CD4-positive, alpha-beta memory T cell (primary cell): Measurements from ENCODE around the gene ZBTB4. TPM values are rescaled to one million over a fixed set of nuclear protein-coding genes. Genes with fewer than 3 reads are reported as not detected.

ENCODE experiments used
- CTCF ChIA-PET: fragments of 350-600 bp; sonication (Branson Sonifier 250); formaldehyde crosslinking; loops from one replicate; lab custom pipeline; 2021; ENCODE audit warnings: inconsistent platforms; ENCODE audit not compliant: partially characterized antibody; lab: Charles Lee
- POLR2A ChIA-PET: fragments of 350-600 bp; sonication (Branson Sonifier 250); formaldehyde crosslinking; loops from one replicate; lab custom pipeline; 2021; ENCODE audit not compliant: partially characterized antibody; lab: Charles Lee
- DNase-seq, 5 donors: peaks; one replicate each; pipeline versions ENCODE4 v3.0.0 to v3.0.0-alpha.2; 2020 to 2022; ENCODE audit warnings: mixed read lengths in 1 of 5
- H3K27ac ChIP-seq: one replicate; pipeline ENCODE4 v1.7.0; 2013; ENCODE audit warnings: low read depth, low read length
- H3K27me3 ChIP-seq: 2 replicates; pipeline ENCODE4 v1.7.0; 2013; ENCODE audit warnings: mild to moderate bottlenecking, low read length, moderate library complexity; ENCODE audit not compliant: insufficient read depth
- H3K36me3 ChIP-seq: 2 replicates; pipeline ENCODE4 v1.7.0; 2013; ENCODE audit warnings: mild to moderate bottlenecking, low read length, moderate library complexity; ENCODE audit not compliant: insufficient read depth
- H3K4me1 ChIP-seq: 2 replicates; pipeline ENCODE4 v1.7.0; 2013; ENCODE audit warnings: mild to moderate bottlenecking, low read length, moderate library complexity; ENCODE audit not compliant: insufficient read depth
- H3K4me3 ChIP-seq, 2 donors: one replicate each; pipeline ENCODE4 v1.7.0; 2013; ENCODE audit warnings: low read length in 2 of 2, mild to moderate bottlenecking in 1 of 2
- H3K9me3 ChIP-seq, 2 donors: one replicate each; pipeline ENCODE4 v1.7.0; 2013; ENCODE audit warnings: low read length in 2 of 2, control low read depth in 1 of 2; ENCODE audit not compliant: control insufficient read depth in 1 of 2
- H3K27ac Mint-ChIP-seq, 7 donors: one replicate each; pipeline ENCODE4 v1.8.0; 2020 to 2021; ENCODE audit warnings: mixed read lengths in 7 of 7, mild to moderate bottlenecking in 6 of 7, inconsistent platforms in 3 of 7, moderate library complexity in 3 of 7
- H3K27me3 Mint-ChIP-seq, 2 donors: one replicate each; pipeline ENCODE4 v1.8.0; 2020 to 2021; ENCODE audit warnings: mixed read lengths in 2 of 2
- H3K36me3 Mint-ChIP-seq, 2 donors: one replicate each; pipeline ENCODE4 v1.8.0; 2020 to 2021; ENCODE audit warnings: mixed read lengths in 2 of 2, inconsistent platforms in 1 of 2, mild to moderate bottlenecking in 1 of 2
- H3K4me1 Mint-ChIP-seq, 4 donors: one replicate each; pipeline ENCODE4 v1.8.0; 2020 to 2021; ENCODE audit warnings: mixed read lengths in 4 of 4, mild to moderate bottlenecking in 1 of 4
- H3K4me3 Mint-ChIP-seq, 8 donors: one replicate each; pipeline ENCODE4 v1.8.0; 2020 to 2021; ENCODE audit warnings: mixed read lengths in 8 of 8, mild to moderate bottlenecking in 7 of 8, moderate library complexity in 6 of 8, inconsistent platforms in 3 of 8
- H3K9me3 Mint-ChIP-seq, 8 donors: one replicate each; pipeline ENCODE4 v1.8.0; 2020 to 2021; ENCODE audit warnings: mixed read lengths in 8 of 8, mild to moderate bottlenecking in 5 of 8, inconsistent platforms in 3 of 8, moderate library complexity in 1 of 8
- intact Hi-C: fragments of 100-400 bp; cut with micrococcal nuclease; formaldehyde crosslinking; loops from one replicate; pipeline ENCODE4 v1.15.1; 2023
- polyA plus RNA-seq, 2 donors: library from polyadenylated mRNA; unstranded; fragments of 300-500 nt; fragmentation: Illumina TruSeq; gene quantifications; one replicate each; pipeline ENCODE4 v1.2.3, GENCODE V29; 2021
- total RNA-seq, 2 experiments: library from RNA; stranded (reverse); gene quantifications; one replicate each; pipeline ENCODE4 v1.2.3, GENCODE V29; 2021

Gene ZBTB4
- total and polyA plus RNA-seq, 4 experiments from 2014 or later: 4.6 to 75.7 (median 48.2) TPM

DNA sequence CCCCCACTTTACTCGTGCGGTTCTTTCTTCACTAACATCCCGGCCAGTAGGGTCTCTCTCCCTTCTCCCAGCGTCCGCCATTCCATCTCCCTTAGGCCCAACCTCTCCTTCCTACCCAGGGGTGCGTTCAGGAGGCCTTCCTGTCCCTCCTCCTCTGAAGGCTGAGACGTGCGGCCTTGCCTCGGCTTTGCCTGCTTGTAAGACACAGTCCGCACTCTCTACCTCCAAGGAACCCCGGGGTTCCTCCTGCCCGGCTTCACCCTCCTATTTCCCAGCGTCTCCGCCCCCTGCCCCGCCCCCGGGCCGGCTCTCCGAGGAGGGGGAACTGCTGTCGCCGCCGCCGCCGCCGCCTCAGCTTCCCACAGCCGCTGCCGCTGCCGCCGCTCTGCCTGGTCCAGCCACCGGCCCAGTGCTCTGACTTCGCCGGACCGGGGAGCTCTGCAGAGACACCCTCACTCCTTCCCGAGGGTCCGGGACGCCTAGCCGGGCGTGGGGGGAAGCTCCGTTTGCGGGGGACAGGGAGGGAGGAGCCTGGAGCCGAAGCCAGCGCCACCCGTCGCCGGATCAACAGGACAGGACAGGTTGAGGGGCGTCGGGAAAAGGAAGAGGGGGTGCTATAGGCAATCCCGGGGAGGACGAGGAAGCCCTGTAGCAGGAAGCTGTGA, 41.3 kb downstream of the ZBTB4 start:
- peak; percentile 25 to 65 (median 35) for DNase-seq
- peaks cover 5 to 9% of the 10 kb centered on the region in 2 donors for H3K36me3 Mint-ChIP-seq
- no peaks in the 10 kb centered on the region for H3K9me3 Mint-ChIP-seq
- ChIA-PET CTCF (interaction anchor here (0.9 to 5.4 kb wide), 10 partner anchors 9 to 128 kb away, joined by 3 to 88 read pairs (median 28); partner anchors contain the start of genes KCTD11, POLR2A, SENP3 and TMEM256), POLR2A (interaction anchor here (1.2 to 9.3 kb wide), 10 partner anchors 18 to 249 kb away, joined by 3 to 176 read pairs (median 22); partner anchors contain the start of genes ACAP1, POLR2A, SENP3 and SLC35G6)
- Histone ChIP-seq H3K36me3 (no peaks in the 10 kb centered on the region), H3K9me3 (no peaks in the 10 kb centered on the region), H3K27ac (no peak overlapping the region), H3K4me1 (peaks cover 47% of the 10 kb centered on the region), H3K4me3 (no peak overlapping the region), H3K27me3 (peaks cover 26% of the 10 kb centered on the region)
- H3K4me3 Mint-ChIP-seq: peak overlapping the region; percentile 64 to 81 (median 79)
- H3K27ac Mint-ChIP-seq: peak overlapping the region in 4 of 7 donors; percentile 39 to 98 (median 79)
- intact Hi-C loops: loop anchor here (1.0 to 2.0 kb wide), 6 partner anchors 41 to 391 kb away; partner anchors contain the start of genes KCTD11, SENP3 and ZBTB4
- H3K4me1 Mint-ChIP-seq: peaks cover 25 to 54% (median 37%) of the 10 kb centered on the region in 4 donors
- peaks cover 22 to 26% of the 10 kb centered on the region in 2 donors for H3K27me3 Mint-ChIP-seq

DNA sequence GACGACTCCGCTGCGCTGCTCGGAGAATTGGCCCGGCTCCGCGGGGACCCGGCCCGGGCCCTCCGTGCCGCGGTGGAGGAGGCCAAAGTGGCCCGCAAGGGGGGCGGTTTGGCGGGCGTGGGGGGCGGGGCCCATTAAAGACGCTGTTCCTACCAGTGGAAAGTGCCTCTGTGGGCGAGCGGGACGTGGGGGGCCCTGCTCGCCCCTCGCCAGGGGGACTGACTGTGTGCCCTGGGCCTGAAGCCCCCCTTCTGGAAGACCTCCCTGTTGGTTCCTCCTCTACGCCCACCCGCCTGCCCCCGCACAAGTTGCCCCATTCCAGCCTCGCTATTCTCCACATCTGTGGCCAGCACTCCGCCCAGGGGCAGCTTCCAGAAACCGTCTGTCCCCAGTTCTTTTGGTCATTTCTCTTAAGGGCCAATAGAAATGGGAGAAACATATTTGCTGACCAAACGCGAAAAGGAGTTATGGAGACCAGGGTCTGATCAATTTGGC, 42.0 kb downstream of the ZBTB4 start:
- H3K4me1 Mint-ChIP-seq: peaks cover 25 to 54% (median 37%) of the 10 kb centered on the region in 4 donors
- peaks cover 21% of the 10 kb centered on the region in 2 donors for H3K27me3 Mint-ChIP-seq
- CTCF ChIA-PET: interaction anchor here (0.8 to 5.4 kb wide), 42 partner anchors 10 to 391 kb away, joined by 3 to 88 read pairs (median 7); partner anchors contain the start of genes ACAP1, KCTD11, MPDU1 and NEURL4
- H3K4me3 Mint-ChIP-seq: peak overlapping the region; percentile 69 to 96 (median 79)
- POLR2A ChIA-PET: interaction anchor here (0.8 to 9.3 kb wide), 36 partner anchors 8 to 392 kb away, joined by 3 to 176 read pairs (median 7); partner anchors contain the start of genes ACAP1, CHRNB1, KCTD11 and NEURL4
- H3K36me3 Mint-ChIP-seq: peaks cover 5 to 9% of the 10 kb centered on the region in 2 donors
- no peaks in the 10 kb centered on the region for H3K36me3 ChIP-seq
- peak overlapping the region in 2 of 7 donors; percentile 39 to 98 for H3K27ac Mint-ChIP-seq
- peaks cover 26% of the 10 kb centered on the region for H3K27me3 ChIP-seq
- no peak overlapping the region for H3K27ac ChIP-seq
- peaks cover 47% of the 10 kb centered on the region for H3K4me1 ChIP-seq
- intact Hi-C loops: loop anchor here (1.0 to 2.0 kb wide), 6 partner anchors 42 to 391 kb away; partner anchors contain the start of genes KCTD11, SENP3 and ZBTB4
- peak in 1 of 5 donors; percentile 38 for DNase-seq
- H3K9me3 Mint-ChIP-seq: no peaks in the 10 kb centered on the region
- H3K9me3 ChIP-seq: no peaks in the 10 kb centered on the region
- H3K4me3 ChIP-seq: no peak overlapping the region

GRCh38 chr17:7436556-7437368, 42.7 kb downstream of the ZBTB4 start:
- Mint-ChIP-seq H3K36me3 (peaks cover 5 to 9% of the 10 kb centered on the region in 2 donors), H3K4me3 (peak overlapping the region; percentile 89 to 96 (median 94)), H3K4me1 (peaks cover 25 to 54% (median 36%) of the 10 kb centered on the region in 4 donors), H3K27me3 (peaks cover 16% of the 10 kb centered on the region in 2 donors), H3K9me3 (no peaks in the 10 kb centered on the region), H3K27ac (peak overlapping the region; percentile 94 to 99 (median 97))
- intact Hi-C loops: loop anchor here (1.0 to 2.0 kb wide), 6 partner anchors 43 to 390 kb away; partner anchors contain the start of genes KCTD11, SENP3 and ZBTB4
- Histone ChIP-seq H3K4me3 (peak overlapping the region; percentile 89), H3K4me1 (peaks cover 47% of the 10 kb centered on the region), H3K9me3 (no peaks in the 10 kb centered on the region), H3K36me3 (no peaks in the 10 kb centered on the region), H3K27me3 (peaks cover 26% of the 10 kb centered on the region), H3K27ac (peak overlapping the region; percentile 86)
- ChIA-PET CTCF (interaction anchor here (0.8 to 5.4 kb wide), 47 partner anchors 10 to 391 kb away, joined by 3 to 88 read pairs (median 7); partner anchors contain the start of genes ACAP1, KCTD11, MPDU1 and NEURL4), POLR2A (interaction anchor here (0.7 to 9.3 kb wide), 43 partner anchors 9 to 420 kb away, joined by 3 to 176 read pairs (median 5); partner anchors contain the start of genes ACAP1, CD68, CHRNB1 and GPS2)
- DNase-seq: peak; percentile 81 to 86 (median 84)

GRCh38 chr17:7435676-7436555, 43.5 kb downstream of the ZBTB4 start:
- no peaks in the 10 kb centered on the region for H3K9me3 ChIP-seq
- Mint-ChIP-seq H3K4me1 (peaks cover 25 to 54% (median 36%) of the 10 kb centered on the region in 4 donors), H3K27ac (peak overlapping the region; percentile 94 to 99 (median 97)), H3K9me3 (no peaks in the 10 kb centered on the region), H3K36me3 (peaks cover 5 to 9% of the 10 kb centered on the region in 2 donors), H3K4me3 (peak overlapping the region; percentile 89 to 96 (median 94)), H3K27me3 (peaks cover 13 to 14% of the 10 kb centered on the region in 2 donors)
- intact Hi-C loops: loop anchor here (1.0 to 2.0 kb wide), 11 partner anchors 19 to 389 kb away; partner anchors contain the start of genes PHF23, PLSCR3, POLR2A and TMEM256
- peak overlapping the region; percentile 89 for H3K4me3 ChIP-seq
- no peaks in the 10 kb centered on the region for H3K36me3 ChIP-seq
- peaks cover 44% of the 10 kb centered on the region for H3K4me1 ChIP-seq
- ChIA-PET POLR2A (interaction anchor here (0.5 to 9.3 kb wide), 41 partner anchors 10 to 421 kb away, joined by 3 to 176 read pairs (median 5); partner anchors contain the start of genes ACAP1, CD68, CHRNB1 and GPS2), CTCF (interaction anchor here (0.7 to 5.4 kb wide), 42 partner anchors 8 to 253 kb away, joined by 3 to 88 read pairs (median 8); partner anchors contain the start of genes ACAP1, KCTD11, MPDU1 and NEURL4)
- peaks cover 22% of the 10 kb centered on the region for H3K27me3 ChIP-seq
- peak in 2 of 5 donors; percentile 66 to 73 for DNase-seq
- peak overlapping the region; percentile 86 for H3K27ac ChIP-seq

GRCh38 chr17:7432296-7432695, 47.1 kb downstream of the ZBTB4 start:
- Mint-ChIP-seq H3K36me3 (peaks cover 0 to 9% of the 10 kb centered on the region in 2 donors), H3K4me3 (no peak overlapping the region), H3K27me3 (no peaks in the 10 kb centered on the region), H3K27ac (peak overlapping the region in 1 of 7 donors; percentile 9), H3K9me3 (no peaks in the 10 kb centered on the region), H3K4me1 (peaks cover 7 to 22% (median 14%) of the 10 kb centered on the region in 4 donors)
- intact Hi-C loops: no loop called here
- Histone ChIP-seq H3K9me3 (no peaks in the 10 kb centered on the region), H3K27ac (no peak overlapping the region), H3K36me3 (no peaks in the 10 kb centered on the region), H3K4me1 (peaks cover 11% of the 10 kb centered on the region), H3K4me3 (no peak overlapping the region), H3K27me3 (no peaks in the 10 kb centered on the region)
- DNase-seq: peak in 1 of 5 donors; percentile 10
- CTCF ChIA-PET: interaction anchor here (1.2 kb wide), 1 partner anchor 76 kb away, joined by 5 read pairs; no protein-coding TSS in a partner anchor
- POLR2A ChIA-PET: interaction anchor here (1.2 kb wide), 2 partner anchors 48 to 129 kb away, joined by 3 read pairs; partner anchors contain the start of gene SENP3
